Liver (tissue), 9 donors: Measurements from ENCODE around the gene SEPTIN10. TPM values are rescaled to one million over a fixed set of nuclear protein-coding genes. Genes with fewer than 3 reads are reported as not detected.

Experiments used
- DNase-seq: peaks from one replicate; pipeline ENCODE4 v3.0.0-alpha.2; 2017; ENCODE audit warnings: low spot score
- H3K27ac ChIP-seq, 2 donors: one replicate each; pipeline ENCODE4 v1.7.0; 2013; ENCODE audit warnings: inconsistent platforms in 2 of 2, low read length in 2 of 2, control low read depth in 1 of 2, low read depth in 1 of 2, mild to moderate bottlenecking in 1 of 2
- H3K27me3 ChIP-seq, 4 donors: one replicate each; pipeline versions ENCODE4 v1.6.1 to v1.7.0; 2013; ENCODE audit warnings: low read length in 3 of 4, inconsistent platforms in 1 of 4, mild to moderate bottlenecking in 1 of 4, moderate library complexity in 1 of 4; ENCODE audit not compliant: control insufficient read depth in 4 of 4, insufficient read depth in 4 of 4
- H3K36me3 ChIP-seq, 4 donors: one replicate each; pipeline versions ENCODE4 v1.6.1 to v1.7.0; 2013; ENCODE audit warnings: low read length in 3 of 4, mild to moderate bottlenecking in 3 of 4, low read depth in 1 of 4, moderate library complexity in 1 of 4; ENCODE audit not compliant: control insufficient read depth in 4 of 4, insufficient read depth in 3 of 4
- H3K4me1 ChIP-seq, 4 donors: one replicate each; pipeline versions ENCODE4 v1.6.1 to v1.7.0; 2013; ENCODE audit warnings: low read length in 3 of 4, mild to moderate bottlenecking in 3 of 4, moderate library complexity in 1 of 4; ENCODE audit not compliant: control insufficient read depth in 4 of 4, insufficient read depth in 4 of 4
- H3K4me3 ChIP-seq, 3 donors: one replicate each; pipeline versions ENCODE4 v1.6.1 to v1.7.0; 2013; ENCODE audit warnings: low read length in 3 of 3, control low read depth in 1 of 3, low read depth in 1 of 3, mild to moderate bottlenecking in 1 of 3
- H3K9ac ChIP-seq, 2 donors: one replicate each; pipeline ENCODE4 v1.7.0; 2013; ENCODE audit warnings: low read length in 2 of 2, mild to moderate bottlenecking in 2 of 2, moderate library complexity in 2 of 2, control low read depth in 1 of 2, low read depth in 1 of 2
- H3K9me3 ChIP-seq, 4 donors: one replicate each; pipeline versions ENCODE4 v1.6.1 to v1.7.0; 2013; ENCODE audit warnings: low read length in 3 of 4; ENCODE audit not compliant: control insufficient read depth in 4 of 4
- ATF3 ChIP-seq: IDR thresholded peaks from 2 replicates; pipeline ENCODE4 v1.6.1; 2016; ENCODE audit warnings: antibody characterized with exemption
- EGR1 ChIP-seq, 2 donors: IDR thresholded peaks; 2 replicates each; pipeline ENCODE4 v1.6.1; 2016 to 2018; ENCODE audit warnings: antibody characterized with exemption in 2 of 2, low read depth in 2 of 2
- FOXA1 ChIP-seq: IDR thresholded peaks from 2 replicates; pipeline ENCODE4 v1.6.1; 2016; ENCODE audit warnings: antibody characterized with exemption
- GABPA ChIP-seq, 2 donors: IDR thresholded peaks in 1 of 2; conservative IDR thresholded peaks in 1 of 2; 2 replicates each; pipeline ENCODE4 v1.6.1; 2016; ENCODE audit warnings: antibody characterized with exemption in 2 of 2, mild to moderate bottlenecking in 1 of 2, moderate library complexity in 1 of 2
- HNF4A ChIP-seq, 2 donors: conservative IDR thresholded peaks; 2 replicates each; pipeline ENCODE4 v1.6.1; 2016; ENCODE audit warnings: antibody characterized with exemption in 2 of 2, mild to moderate bottlenecking in 2 of 2
- MAX ChIP-seq: IDR thresholded peaks from 2 replicates; pipeline ENCODE4 v1.6.1; 2016; ENCODE audit warnings: antibody characterized with exemption
- NR2F2 ChIP-seq: IDR thresholded peaks from 2 replicates; pipeline ENCODE4 v1.6.1; 2016; ENCODE audit warnings: antibody characterized with exemption
- RAD21 ChIP-seq, 2 donors: IDR thresholded peaks; 2 replicates each; pipeline ENCODE4 v1.6.1; 2016; ENCODE audit warnings: antibody characterized with exemption in 2 of 2, mild to moderate bottlenecking in 2 of 2
- RXRA ChIP-seq, 2 donors: IDR thresholded peaks; 2 replicates each; pipeline ENCODE4 v1.6.1; 2017 to 2018; ENCODE audit warnings: antibody characterized with exemption in 2 of 2, mild to moderate bottlenecking in 1 of 2
- SP1 ChIP-seq: IDR thresholded peaks from 2 replicates; pipeline ENCODE4 v1.6.1; 2018; ENCODE audit warnings: antibody characterized with exemption, mild to moderate bottlenecking
- WGBS: extraction: QIAGEN DNeasy Blood & Tissue Kit; methylation state at CpG from one replicate; pipeline ENCODE4 v1.1.7; 2013; 5-methylcytosine and 5-hydroxymethylcytosine counted together
- polyA plus RNA-seq, 2 donors: library from polyadenylated mRNA; stranded (reverse) in 1 of 2; unstranded in 1 of 2; fragments of 200-250 nt in 1 of 2; fragments of >200 nt in 1 of 2; fragmentation: Nextera tagmentation in 1 of 2; extraction: Ambion mirVana in 1 of 2; gene quantifications; one replicate each; pipeline versions ENCODE4 v1.2.1 to v1.2.3, GENCODE V29; 2013 to 2015
- total RNA-seq, 2 donors: library from RNA; depleted of rRNA; stranded (reverse); fragments of >200 nt; gene quantifications; one replicate each; pipeline ENCODE4 v1.2.3, GENCODE V29; 2014
- TF ChIP-seq, protein P1 (sequence below): IDR thresholded peaks from 2 replicates; pipeline ENCODE4 v1.6.1; 2016; ENCODE audit warnings: antibody characterized with exemption, mild to moderate bottlenecking
- TF ChIP-seq, protein P2 (sequence below): fragments of 150-350 bp; IDR thresholded peaks from 2 replicates; pipeline ENCODE4 v1.5.1; 2017; ENCODE audit warnings: improper control_type of control experiment, low read depth, low read length; ENCODE audit not compliant: missing input control
- TF ChIP-seq, protein P3 (sequence below): IDR thresholded peaks from 2 replicates; pipeline ENCODE4 v1.6.1; 2016; ENCODE audit warnings: antibody characterized with exemption
- donor health status: healthy.
- donor health status: healthy.
- donor health status: healthy.
- donor health status: healthy.
- donor health status: healthy.

Gene SEPTIN10
- total and polyA plus RNA-seq, 4 donors: 19.6 to 35.9 (median 20.1) TPM

DNA sequence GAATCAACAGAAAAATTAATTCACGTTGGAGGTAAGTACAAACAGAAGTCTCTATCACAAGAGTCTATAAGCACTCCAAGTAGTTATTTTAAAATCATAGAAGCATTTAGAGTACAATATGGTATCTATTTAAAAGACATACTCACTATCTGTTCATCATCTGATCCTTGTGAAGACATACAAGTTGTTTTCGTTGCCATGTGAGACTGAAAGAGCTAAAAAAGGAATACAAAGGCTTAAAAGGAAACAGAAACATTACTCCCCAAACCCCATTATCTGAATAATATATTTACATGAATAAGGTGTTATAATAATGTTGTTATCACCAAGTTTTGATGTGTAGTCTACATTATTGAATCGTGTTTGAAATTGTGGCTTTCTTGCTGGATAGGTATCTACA, 20.9 kb downstream of the SEPTIN10 start:
- no peak for TF ChIP-seq SP1
- TF ChIP-seq, protein P1, sequence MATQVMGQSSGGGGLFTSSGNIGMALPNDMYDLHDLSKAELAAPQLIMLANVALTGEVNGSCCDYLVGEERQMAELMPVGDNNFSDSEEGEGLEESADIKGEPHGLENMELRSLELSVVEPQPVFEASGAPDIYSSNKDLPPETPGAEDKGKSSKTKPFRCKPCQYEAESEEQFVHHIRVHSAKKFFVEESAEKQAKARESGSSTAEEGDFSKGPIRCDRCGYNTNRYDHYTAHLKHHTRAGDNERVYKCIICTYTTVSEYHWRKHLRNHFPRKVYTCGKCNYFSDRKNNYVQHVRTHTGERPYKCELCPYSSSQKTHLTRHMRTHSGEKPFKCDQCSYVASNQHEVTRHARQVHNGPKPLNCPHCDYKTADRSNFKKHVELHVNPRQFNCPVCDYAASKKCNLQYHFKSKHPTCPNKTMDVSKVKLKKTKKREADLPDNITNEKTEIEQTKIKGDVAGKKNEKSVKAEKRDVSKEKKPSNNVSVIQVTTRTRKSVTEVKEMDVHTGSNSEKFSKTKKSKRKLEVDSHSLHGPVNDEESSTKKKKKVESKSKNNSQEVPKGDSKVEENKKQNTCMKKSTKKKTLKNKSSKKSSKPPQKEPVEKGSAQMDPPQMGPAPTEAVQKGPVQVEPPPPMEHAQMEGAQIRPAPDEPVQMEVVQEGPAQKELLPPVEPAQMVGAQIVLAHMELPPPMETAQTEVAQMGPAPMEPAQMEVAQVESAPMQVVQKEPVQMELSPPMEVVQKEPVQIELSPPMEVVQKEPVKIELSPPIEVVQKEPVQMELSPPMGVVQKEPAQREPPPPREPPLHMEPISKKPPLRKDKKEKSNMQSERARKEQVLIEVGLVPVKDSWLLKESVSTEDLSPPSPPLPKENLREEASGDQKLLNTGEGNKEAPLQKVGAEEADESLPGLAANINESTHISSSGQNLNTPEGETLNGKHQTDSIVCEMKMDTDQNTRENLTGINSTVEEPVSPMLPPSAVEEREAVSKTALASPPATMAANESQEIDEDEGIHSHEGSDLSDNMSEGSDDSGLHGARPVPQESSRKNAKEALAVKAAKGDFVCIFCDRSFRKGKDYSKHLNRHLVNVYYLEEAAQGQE: no peak
- no peaks in the 10 kb centered on the region for H3K4me1 ChIP-seq
- peaks cover 0 to 1% (median 0%) of the 10 kb centered on the region in 4 donors for H3K36me3 ChIP-seq
- H3K27me3 ChIP-seq: no peaks in the 10 kb centered on the region
- no peaks in the 10 kb centered on the region for H3K9me3 ChIP-seq
- H3K4me3 ChIP-seq: no peak overlapping the region
- no peak for DNase-seq
- no peak overlapping the region for H3K27ac ChIP-seq
- H3K9ac ChIP-seq: no peak overlapping the region
- 96% methylated on average over 3 of the region's 3 CpGs for WGBS

- H3K4me3 ChIP-seq: no peak overlapping the region
- H3K4me1 ChIP-seq: no peaks in the 10 kb centered on the region
- H3K36me3 ChIP-seq: peaks cover 0 to 2% (median under 1%) of the 10 kb centered on the region in 4 donors
- no peak overlapping the region for H3K9ac ChIP-seq
- H3K27me3 ChIP-seq: no peaks in the 10 kb centered on the region
- no peak for DNase-seq
- no peak overlapping the region for H3K27ac ChIP-seq
- H3K9me3 ChIP-seq: no peaks in the 10 kb centered on the region
- no peak for TF ChIP-seq RXRA (IDR thresholded peaks at IDR 0.05)
These were observed 22.6 kb downstream of the SEPTIN10 start for GRCh38 chr2:109591206-109591605.

GRCh38 chr2:109586687-109587086, 27.1 kb downstream of the SEPTIN10 start:
- no peak for DNase-seq
- Histone ChIP-seq H3K4me1 (no peaks in the 10 kb centered on the region), H3K9me3 (no peaks in the 10 kb centered on the region), H3K27me3 (no peaks in the 10 kb centered on the region), H3K36me3 (peaks cover 4 to 6% (median 5%) of the 10 kb centered on the region in 4 donors), H3K4me3 (no peak overlapping the region), H3K27ac (no peak overlapping the region), H3K9ac (no peak overlapping the region)
- TF ChIP-seq HNF4A (conservative IDR thresholded peaks at IDR 0.05): no peak
- TF ChIP-seq RXRA (IDR thresholded peaks at IDR 0.05): no peak
- TF ChIP-seq GABPA (IDR thresholded peaks at IDR 0.05 in 1 of 2, conservative IDR thresholded peaks at IDR 0.05 in 1 of 2): no peak
- no peak for TF ChIP-seq ATF3
- no peak for TF ChIP-seq MAX
- TF ChIP-seq, protein P2, sequence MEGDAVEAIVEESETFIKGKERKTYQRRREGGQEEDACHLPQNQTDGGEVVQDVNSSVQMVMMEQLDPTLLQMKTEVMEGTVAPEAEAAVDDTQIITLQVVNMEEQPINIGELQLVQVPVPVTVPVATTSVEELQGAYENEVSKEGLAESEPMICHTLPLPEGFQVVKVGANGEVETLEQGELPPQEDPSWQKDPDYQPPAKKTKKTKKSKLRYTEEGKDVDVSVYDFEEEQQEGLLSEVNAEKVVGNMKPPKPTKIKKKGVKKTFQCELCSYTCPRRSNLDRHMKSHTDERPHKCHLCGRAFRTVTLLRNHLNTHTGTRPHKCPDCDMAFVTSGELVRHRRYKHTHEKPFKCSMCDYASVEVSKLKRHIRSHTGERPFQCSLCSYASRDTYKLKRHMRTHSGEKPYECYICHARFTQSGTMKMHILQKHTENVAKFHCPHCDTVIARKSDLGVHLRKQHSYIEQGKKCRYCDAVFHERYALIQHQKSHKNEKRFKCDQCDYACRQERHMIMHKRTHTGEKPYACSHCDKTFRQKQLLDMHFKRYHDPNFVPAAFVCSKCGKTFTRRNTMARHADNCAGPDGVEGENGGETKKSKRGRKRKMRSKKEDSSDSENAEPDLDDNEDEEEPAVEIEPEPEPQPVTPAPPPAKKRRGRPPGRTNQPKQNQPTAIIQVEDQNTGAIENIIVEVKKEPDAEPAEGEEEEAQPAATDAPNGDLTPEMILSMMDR: no peak
- TF ChIP-seq NR2F2: no peak
- no peak for TF ChIP-seq FOXA1
- TF ChIP-seq, protein P1: no peak
- no peak for TF ChIP-seq RAD21 (IDR thresholded peaks at IDR 0.05)
- TF ChIP-seq EGR1 (IDR thresholded peaks at IDR 0.05; ENCODE audit: low read depth in 2 of 2): no peak
- TF ChIP-seq, protein P3, sequence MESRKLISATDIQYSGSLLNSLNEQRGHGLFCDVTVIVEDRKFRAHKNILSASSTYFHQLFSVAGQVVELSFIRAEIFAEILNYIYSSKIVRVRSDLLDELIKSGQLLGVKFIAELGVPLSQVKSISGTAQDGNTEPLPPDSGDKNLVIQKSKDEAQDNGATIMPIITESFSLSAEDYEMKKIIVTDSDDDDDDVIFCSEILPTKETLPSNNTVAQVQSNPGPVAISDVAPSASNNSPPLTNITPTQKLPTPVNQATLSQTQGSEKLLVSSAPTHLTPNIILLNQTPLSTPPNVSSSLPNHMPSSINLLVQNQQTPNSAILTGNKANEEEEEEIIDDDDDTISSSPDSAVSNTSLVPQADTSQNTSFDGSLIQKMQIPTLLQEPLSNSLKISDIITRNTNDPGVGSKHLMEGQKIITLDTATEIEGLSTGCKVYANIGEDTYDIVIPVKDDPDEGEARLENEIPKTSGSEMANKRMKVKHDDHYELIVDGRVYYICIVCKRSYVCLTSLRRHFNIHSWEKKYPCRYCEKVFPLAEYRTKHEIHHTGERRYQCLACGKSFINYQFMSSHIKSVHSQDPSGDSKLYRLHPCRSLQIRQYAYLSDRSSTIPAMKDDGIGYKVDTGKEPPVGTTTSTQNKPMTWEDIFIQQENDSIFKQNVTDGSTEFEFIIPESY: no peak
